Stimulated activated naive B cell treated with anti-CD40 and anti-IgM and Interleukin-4, amounts not matched to agents 10 μg/mL and 1 μg/mL and 100 μg/mL, for 72 hours (primary cell): Measurements from ENCODE around the gene NAPB.

ENCODE experiments used
- ATAC-seq, 2 donors: fragments of 150-1000 bp; cut with Tn5 transposase; replicated peaks; 2 replicates each; pipeline ENCODE4 v1.10.0; 2021; ENCODE audit warnings: moderate library complexity in 1 of 2
- DNase-seq: peaks from one replicate; pipeline ENCODE4 v3.0.0; 2021
- H3K27ac Mint-ChIP-seq: one replicate; pipeline ENCODE4 v1.8.0; 2022; ENCODE audit warnings: mild to moderate bottlenecking, mixed read lengths
- H3K27me3 Mint-ChIP-seq, 2 donors: one replicate each; pipeline ENCODE4 v1.8.0; 2022; ENCODE audit warnings: mixed read lengths in 2 of 2
- H3K36me3 Mint-ChIP-seq, 2 donors: one replicate each; pipeline ENCODE4 v1.8.0; 2022; ENCODE audit warnings: mixed read lengths in 2 of 2, mild to moderate bottlenecking in 1 of 2
- H3K4me1 Mint-ChIP-seq, 2 donors: one replicate each; pipeline ENCODE4 v1.8.0; 2022; ENCODE audit warnings: mixed read lengths in 2 of 2, mild to moderate bottlenecking in 1 of 2
- H3K4me3 Mint-ChIP-seq, 2 donors: one replicate each; pipeline ENCODE4 v1.8.0; 2022; ENCODE audit warnings: mild to moderate bottlenecking in 2 of 2, mixed read lengths in 2 of 2, moderate library complexity in 1 of 2
- H3K9me3 Mint-ChIP-seq, 2 donors: one replicate each; pipeline ENCODE4 v1.8.0; 2022; ENCODE audit warnings: mixed read lengths in 2 of 2, mild to moderate bottlenecking in 1 of 2

Gene NAPB

GRCh38 chr20:23448167-23448566 lies 26.9 kb upstream of the NAPB start:
- Mint-ChIP-seq H3K27me3 (peaks cover 0 to 5% of the 10 kb centered on the region in 2 donors), H3K4me1 (no peaks in the 10 kb centered on the region), H3K9me3 (no peaks in the 10 kb centered on the region), H3K27ac (no peak overlapping the region), H3K4me3 (no peak overlapping the region), H3K36me3 (no peaks in the 10 kb centered on the region)
- ATAC-seq (no peak), DNase-seq (no peak)

DNA sequence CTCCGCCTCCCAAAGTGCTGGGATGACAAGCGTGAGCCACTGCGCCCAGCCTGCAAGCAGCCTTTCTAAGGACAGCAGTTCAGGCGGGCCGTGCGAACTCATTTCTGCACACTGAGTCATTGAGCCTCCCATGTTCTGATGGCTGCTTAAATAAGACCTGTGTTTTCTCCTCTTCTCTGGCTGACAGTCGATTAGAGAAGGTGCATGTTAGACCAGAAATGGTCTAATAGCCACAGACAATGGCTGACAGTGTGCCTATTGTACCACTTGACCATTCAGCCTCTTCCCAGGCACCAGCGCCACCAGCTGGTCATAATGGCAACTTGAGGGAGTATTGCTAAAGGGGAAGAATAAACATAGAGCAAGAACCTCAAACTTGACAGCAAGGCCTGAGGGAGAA lies 25.2 kb upstream of the NAPB start:
- peak; percentile 37 to 47 for ATAC-seq
- peak overlapping the region; percentile 68 for H3K27ac Mint-ChIP-seq
- H3K36me3 Mint-ChIP-seq, result no peaks in the 10 kb centered on the region
- H3K4me3 Mint-ChIP-seq, result no peak overlapping the region
- H3K4me1 Mint-ChIP-seq, result no peaks in the 10 kb centered on the region
- DNase-seq, result no peak
- H3K9me3 Mint-ChIP-seq, result no peaks in the 10 kb centered on the region
- H3K27me3 Mint-ChIP-seq, result peaks cover 0 to 5% of the 10 kb centered on the region in 2 donors

- no peak overlapping the region for H3K27ac Mint-ChIP-seq
- ATAC-seq, result no peak
- H3K9me3 Mint-ChIP-seq, result no peaks in the 10 kb centered on the region
- H3K27me3 Mint-ChIP-seq, result peaks cover 0 to under 1% of the 10 kb centered on the region in 2 donors
- H3K4me1 Mint-ChIP-seq, result no peaks in the 10 kb centered on the region
- no peak overlapping the region for H3K4me3 Mint-ChIP-seq
- no peaks in the 10 kb centered on the region for H3K36me3 Mint-ChIP-seq
- DNase-seq, result no peak
Observed at GRCh38 chr20:23445596-23446217, 24.4 kb upstream of the NAPB start.

GRCh38 chr20:23444859-23445258 lies 23.6 kb upstream of the NAPB start:
- no peak for ATAC-seq
- H3K27ac Mint-ChIP-seq, result no peak overlapping the region

GRCh38 chr20:23442436-23442835 lies 21.1 kb upstream of the NAPB start:
- H3K4me3 Mint-ChIP-seq, result no peak overlapping the region
- ATAC-seq, result no peak
- no peak for DNase-seq
- no peaks in the 10 kb centered on the region for H3K4me1 Mint-ChIP-seq
- H3K9me3 Mint-ChIP-seq, result no peaks in the 10 kb centered on the region
- peaks cover 0 to 5% of the 10 kb centered on the region in 2 donors for H3K27me3 Mint-ChIP-seq
- H3K27ac Mint-ChIP-seq, result no peak overlapping the region
- H3K36me3 Mint-ChIP-seq, result no peaks in the 10 kb centered on the region

More at GRCh38 chr20:23444859-23445258, 23.6 kb upstream of the NAPB start:
- no peaks in the 10 kb centered on the region for H3K9me3 Mint-ChIP-seq
- DNase-seq, result no peak
- no peaks in the 10 kb centered on the region for H3K36me3 Mint-ChIP-seq
- peaks cover 0 to 4% of the 10 kb centered on the region in 2 donors for H3K27me3 Mint-ChIP-seq
- no peak overlapping the region for H3K4me3 Mint-ChIP-seq
- H3K4me1 Mint-ChIP-seq, result no peaks in the 10 kb centered on the region

- H3K9me3 Mint-ChIP-seq, result no peaks in the 10 kb centered on the region
- no peak overlapping the region for H3K4me3 Mint-ChIP-seq
- no peaks in the 10 kb centered on the region for H3K4me1 Mint-ChIP-seq
- no peak overlapping the region for H3K27ac Mint-ChIP-seq
- ATAC-seq, result peak; percentile 85 to 93
- H3K27me3 Mint-ChIP-seq, result peaks cover 0 to 7% of the 10 kb centered on the region in 2 donors
- DNase-seq, result peak; percentile 48
- H3K36me3 Mint-ChIP-seq, result no peaks in the 10 kb centered on the region
Observed at GRCh38 chr20:23441850-23442313, 20.6 kb upstream of the NAPB start.

- ATAC-seq, result no peak
- H3K4me3 Mint-ChIP-seq, result no peak overlapping the region
- no peaks in the 10 kb centered on the region for H3K4me1 Mint-ChIP-seq
- H3K9me3 Mint-ChIP-seq, result no peaks in the 10 kb centered on the region
- DNase-seq, result no peak
- no peaks in the 10 kb centered on the region for H3K36me3 Mint-ChIP-seq
- no peak overlapping the region for H3K27ac Mint-ChIP-seq
- peaks cover 0 to 7% of the 10 kb centered on the region in 2 donors for H3K27me3 Mint-ChIP-seq
Observed at GRCh38 chr20:23440004-23440403, 18.7 kb upstream of the NAPB start.

DNA sequence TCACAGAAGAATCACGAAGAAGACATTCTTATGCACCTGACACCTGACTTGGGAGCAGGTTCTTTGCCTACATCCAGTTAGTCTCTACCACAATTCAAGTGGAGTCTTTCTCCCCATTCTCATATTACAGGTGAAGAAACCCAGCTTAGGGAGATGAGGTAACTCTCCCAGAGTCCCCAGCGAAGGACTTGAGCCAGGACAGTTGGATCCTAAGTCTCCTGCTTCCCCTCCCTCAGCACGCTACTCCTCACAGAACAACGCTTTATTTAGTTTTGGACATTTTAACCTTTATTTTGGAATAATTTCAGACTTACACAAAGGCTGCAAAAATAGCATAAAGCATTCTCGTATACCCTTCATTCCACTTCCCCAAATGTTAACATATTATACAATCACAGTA lies 17.4 kb upstream of the NAPB start:
- DNase-seq, result no peak
- Mint-ChIP-seq H3K4me3 (no peak overlapping the region), H3K27me3 (peaks cover 0 to 7% of the 10 kb centered on the region in 2 donors), H3K36me3 (no peaks in the 10 kb centered on the region), H3K27ac (no peak overlapping the region), H3K4me1 (no peaks in the 10 kb centered on the region), H3K9me3 (no peaks in the 10 kb centered on the region)
- ATAC-seq, result no peak

GRCh38 chr20:23437126-23437899 lies 16.0 kb upstream of the NAPB start:
- H3K9me3 Mint-ChIP-seq, result no peaks in the 10 kb centered on the region
- H3K4me3 Mint-ChIP-seq, result no peak overlapping the region
- H3K27ac Mint-ChIP-seq, result no peak overlapping the region
- no peaks in the 10 kb centered on the region for H3K36me3 Mint-ChIP-seq
- ATAC-seq, result no peak
- DNase-seq, result no peak
- peaks cover 0 to 7% of the 10 kb centered on the region in 2 donors for H3K27me3 Mint-ChIP-seq
- H3K4me1 Mint-ChIP-seq, result no peaks in the 10 kb centered on the region

- Mint-ChIP-seq H3K4me3 (no peak overlapping the region), H3K27me3 (peaks cover 0 to 7% of the 10 kb centered on the region in 2 donors), H3K27ac (no peak overlapping the region), H3K9me3 (no peaks in the 10 kb centered on the region), H3K36me3 (no peaks in the 10 kb centered on the region), H3K4me1 (no peaks in the 10 kb centered on the region)
- DNase-seq (no peak), ATAC-seq (no peak)
Observed at GRCh38 chr20:23436681-23437080, 15.4 kb upstream of the NAPB start.

GRCh38 chr20:23435626-23436539 lies 14.6 kb upstream of the NAPB start:
- Mint-ChIP-seq H3K27ac (no peak overlapping the region), H3K27me3 (peaks cover 0 to 7% of the 10 kb centered on the region in 2 donors), H3K9me3 (no peaks in the 10 kb centered on the region), H3K4me1 (no peaks in the 10 kb centered on the region), H3K36me3 (no peaks in the 10 kb centered on the region), H3K4me3 (no peak overlapping the region)
- ATAC-seq (no peak), DNase-seq (no peak)

DNA sequence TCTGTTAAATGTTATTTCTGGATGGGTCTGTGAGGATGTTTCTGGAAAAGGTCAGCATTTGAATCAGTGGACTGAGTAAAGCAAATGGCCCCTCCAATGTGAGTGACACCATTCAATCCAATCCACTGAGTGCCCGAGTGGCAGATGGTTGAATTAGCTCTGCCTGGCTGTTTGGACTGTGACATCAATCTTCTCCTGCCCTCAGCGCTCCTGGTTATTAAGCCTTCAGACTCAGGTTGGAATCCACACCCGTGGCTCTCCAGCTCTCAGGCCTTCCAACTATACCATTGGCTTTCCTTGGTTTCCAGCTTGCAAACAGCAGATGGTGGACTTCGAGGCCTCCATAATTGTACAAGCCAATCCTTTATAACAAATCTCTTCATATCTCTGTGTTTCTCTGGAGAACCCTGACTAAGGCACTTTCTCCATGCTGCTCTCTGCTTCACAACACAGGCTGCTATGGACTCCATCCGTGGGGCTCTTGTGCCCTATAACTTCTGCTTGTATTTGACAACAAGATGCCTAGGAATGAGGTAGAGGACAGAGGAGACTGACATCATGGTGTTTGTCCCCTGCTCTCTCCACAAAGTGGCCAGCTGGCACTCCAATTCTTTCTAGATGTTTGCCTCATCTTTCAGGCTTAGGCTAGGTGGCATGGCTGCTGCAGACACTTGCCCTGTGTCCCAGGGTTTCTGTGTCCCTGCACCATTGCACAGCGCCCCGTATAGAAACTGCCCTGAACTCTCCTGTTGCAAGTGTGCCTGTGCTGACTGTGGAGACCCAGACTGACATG lies 13.4 kb upstream of the NAPB start:
- Mint-ChIP-seq H3K27ac (no peak overlapping the region), H3K36me3 (no peaks in the 10 kb centered on the region), H3K9me3 (no peaks in the 10 kb centered on the region), H3K27me3 (peaks cover 0 to 3% of the 10 kb centered on the region in 2 donors), H3K4me1 (no peaks in the 10 kb centered on the region), H3K4me3 (no peak overlapping the region)
- no peak for DNase-seq
- ATAC-seq, result no peak

- no peak overlapping the region for H3K27ac Mint-ChIP-seq
- no peaks in the 10 kb centered on the region for H3K36me3 Mint-ChIP-seq
- no peaks in the 10 kb centered on the region for H3K4me1 Mint-ChIP-seq
- no peak overlapping the region for H3K4me3 Mint-ChIP-seq
- DNase-seq (no peak), ATAC-seq (no peak)
- H3K9me3 Mint-ChIP-seq, result no peaks in the 10 kb centered on the region
- H3K27me3 Mint-ChIP-seq, result peaks cover 0 to 3% of the 10 kb centered on the region in 2 donors
Observed at GRCh38 chr20:23433628-23434027, 12.3 kb upstream of the NAPB start.

- ATAC-seq, result no peak
Observed at GRCh38 chr20:23425129-23425528, 3.8 kb upstream of the NAPB start.

More at GRCh38 chr20:23425129-23425528, 3.8 kb upstream of the NAPB start:
- Mint-ChIP-seq H3K36me3 (no peaks in the 10 kb centered on the region), H3K9me3 (no peaks in the 10 kb centered on the region), H3K27ac (no peak overlapping the region), H3K4me1 (peaks cover 6 to 7% of the 10 kb centered on the region in 2 donors), H3K27me3 (peaks cover 6 to 12% of the 10 kb centered on the region in 2 donors), H3K4me3 (no peak overlapping the region)
- no peak for DNase-seq
